Right renal pelvis (tissue), 4 donors: ENCODE results near the gene FBXL7. TPM values are rescaled to one million over a fixed set of nuclear protein-coding genes. Genes with fewer than 3 reads are reported as not detected.

Source experiments
- DNase-seq, 4 donors: peaks; one replicate each; pipeline ENCODE4 v3.0.0-alpha.2; 2013; ENCODE audit warnings: low read depth in 4 of 4, low spot score in 3 of 4, missing footprints in 1 of 4
- polyA plus RNA-seq, 4 donors: library from polyadenylated mRNA; unstranded; fragments of 120-200 nt; gene quantifications; one replicate each; pipeline ENCODE4 v1.2.1, GENCODE V29; 2013; ENCODE audit not compliant: insufficient read length in 4 of 4

Gene FBXL7
- polyA plus RNA-seq, 4 donors: 25.9 to 30.1 (median 28.2) TPM

DNA sequence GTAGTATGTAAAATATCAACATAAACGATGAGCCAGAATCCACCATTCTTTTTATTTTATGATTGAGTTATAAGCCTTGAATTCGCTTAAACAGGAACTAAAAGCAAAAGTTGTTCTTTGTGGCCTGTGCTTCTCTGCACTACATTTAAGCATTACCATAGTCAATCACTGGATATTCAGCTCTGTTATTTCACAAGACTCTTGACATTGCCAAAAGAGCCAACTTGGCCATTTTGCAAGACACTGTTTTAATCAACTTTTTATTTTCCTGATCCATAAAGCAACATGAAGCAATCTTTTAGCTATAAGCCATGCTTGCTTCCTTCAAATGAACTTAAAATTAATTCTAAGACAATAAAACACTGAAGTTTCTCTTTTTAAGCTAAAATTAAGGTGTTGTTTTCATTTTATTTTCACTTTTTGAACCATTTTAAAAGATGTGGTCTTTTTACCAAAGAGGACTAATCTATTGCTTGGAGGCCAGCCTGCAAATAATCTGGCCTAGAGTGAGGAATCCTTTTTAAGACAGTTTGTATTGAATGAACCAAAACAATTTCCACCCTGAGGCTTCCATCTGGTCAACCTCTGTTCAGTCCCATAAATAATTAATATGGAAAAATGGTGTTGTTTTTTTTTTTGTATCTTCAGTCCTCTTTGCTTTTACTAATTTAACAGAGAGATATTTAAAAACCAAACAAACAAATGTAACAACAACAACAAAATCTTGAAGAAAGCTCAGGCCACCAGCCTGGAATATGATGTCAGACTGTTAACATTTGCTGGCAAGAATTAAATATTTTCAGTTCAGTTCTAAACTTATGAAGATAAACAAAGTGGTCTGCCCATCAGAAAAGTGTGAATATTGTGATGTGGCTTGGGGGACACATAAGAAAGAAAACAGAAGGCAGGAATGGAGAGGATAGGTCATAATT lies 405.2 kb downstream of the FBXL7 start:
- no peak for DNase-seq

DNA sequence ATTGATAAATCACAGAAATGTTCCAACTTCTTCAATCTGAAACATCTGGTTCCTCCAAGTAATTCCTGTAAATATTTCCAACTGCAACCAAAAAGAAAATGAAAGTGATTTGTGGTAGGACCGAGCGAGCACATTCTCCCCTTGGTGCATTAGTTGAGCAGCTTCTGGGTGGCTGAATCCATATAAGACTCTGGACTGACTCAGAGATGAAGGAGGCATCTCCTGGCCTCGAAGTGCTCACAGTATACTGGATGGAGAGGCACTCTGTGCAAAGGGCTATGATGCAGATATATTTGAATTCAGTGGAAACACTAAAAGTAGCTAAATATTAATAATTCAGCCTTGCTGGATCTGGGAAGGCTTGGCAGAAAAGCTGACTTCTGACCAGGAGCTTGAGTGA lies 414.7 kb downstream of the FBXL7 start:
- no peak for DNase-seq

DNA sequence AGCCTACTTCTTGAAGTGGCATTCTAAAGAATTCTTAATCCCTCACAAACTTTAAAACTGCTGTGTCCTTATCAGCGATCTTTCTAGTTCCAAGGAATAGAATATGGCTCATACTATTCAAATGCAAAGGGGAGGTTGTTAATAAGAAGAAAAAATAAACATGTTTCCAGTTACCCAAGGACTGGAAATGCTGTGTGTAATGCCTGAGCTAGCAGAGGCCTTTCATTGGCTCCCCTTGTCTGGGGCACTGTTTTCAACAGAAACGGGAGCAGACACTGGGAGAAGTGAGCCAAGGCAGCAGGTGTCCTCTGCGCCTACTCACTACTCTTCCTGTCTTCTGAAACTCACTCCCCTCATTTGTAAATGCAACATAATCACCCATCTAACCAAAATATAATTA lies 426.6 kb downstream of the FBXL7 start:
- no peak for DNase-seq

DNA sequence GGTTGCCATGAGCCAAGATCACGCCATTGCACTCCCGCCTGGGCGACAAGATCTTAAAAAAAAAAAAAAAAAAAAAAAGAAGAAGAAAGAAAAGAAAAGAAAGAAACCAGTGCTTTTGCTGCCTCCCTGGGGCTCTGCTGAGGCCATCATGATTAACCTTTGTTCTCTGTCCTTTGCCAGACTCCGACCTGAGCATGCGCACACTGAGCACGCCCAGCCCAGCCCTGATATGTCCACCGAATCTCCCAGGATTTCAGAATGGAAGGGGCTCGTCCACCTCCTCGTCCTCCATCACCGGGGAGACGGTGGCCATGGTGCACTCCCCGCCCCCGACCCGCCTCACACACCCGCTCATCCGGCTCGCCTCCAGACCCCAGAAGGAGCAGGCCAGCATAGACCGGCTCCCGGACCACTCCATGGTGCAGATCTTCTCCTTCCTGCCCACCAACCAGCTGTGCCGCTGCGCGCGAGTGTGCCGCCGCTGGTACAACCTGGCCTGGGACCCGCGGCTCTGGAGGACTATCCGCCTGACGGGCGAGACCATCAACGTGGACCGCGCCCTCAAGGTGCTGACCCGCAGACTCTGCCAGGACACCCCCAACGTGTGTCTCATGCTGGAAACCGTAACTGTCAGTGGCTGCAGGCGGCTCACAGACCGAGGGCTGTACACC lies 427.9 kb downstream of the FBXL7 start:
- no peak for DNase-seq

DNA sequence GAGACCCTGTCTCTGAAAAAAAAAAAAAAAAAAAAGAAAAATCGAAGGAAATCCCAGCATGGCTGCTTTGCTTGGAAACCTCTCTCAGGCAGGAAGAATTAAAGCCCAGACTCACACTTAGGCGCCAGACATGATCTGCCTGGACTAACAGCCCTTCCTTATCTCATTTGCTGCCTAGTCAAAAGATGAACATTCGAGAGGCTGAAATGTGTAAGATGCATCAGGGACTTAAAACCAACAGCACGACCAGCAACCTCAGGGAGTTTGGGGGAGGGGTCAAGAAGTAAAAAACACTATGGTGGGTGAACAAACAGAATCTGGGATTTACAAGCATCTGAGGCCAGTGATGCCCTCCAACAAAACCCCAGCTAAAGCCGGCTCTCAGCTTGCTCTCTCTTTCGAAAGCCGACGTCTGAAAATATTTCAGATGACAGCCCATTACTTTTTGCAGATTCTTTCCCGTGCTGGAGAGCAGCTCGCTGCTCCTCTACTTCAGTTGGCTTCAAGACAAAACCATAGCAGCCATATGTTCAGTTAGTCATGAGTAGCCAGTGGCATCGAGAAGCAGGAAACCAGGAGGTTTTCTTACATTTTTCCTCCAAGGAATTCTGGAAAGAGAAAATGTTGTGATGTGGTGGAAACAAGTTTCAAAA lies 429.8 kb downstream of the FBXL7 start:
- no peak for DNase-seq

DNA sequence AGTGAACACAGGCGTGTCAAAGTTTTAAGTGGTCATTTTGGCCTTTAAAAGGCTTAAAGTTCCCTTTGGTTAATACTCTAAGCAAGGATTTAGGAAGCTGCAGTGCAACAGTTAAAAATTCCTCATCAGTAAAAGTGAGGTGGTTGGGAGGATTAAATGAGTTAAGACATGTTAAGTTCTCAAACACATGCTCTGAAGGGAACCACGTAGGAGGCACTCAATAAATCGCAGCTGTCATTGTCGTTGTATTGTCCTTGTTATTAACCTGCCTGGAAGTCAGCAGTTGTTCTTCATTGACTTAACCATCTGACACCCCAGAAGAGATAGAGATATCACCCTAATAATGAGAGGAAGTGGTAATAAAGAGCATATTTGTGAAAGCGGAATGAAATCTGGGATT lies 432.1 kb downstream of the FBXL7 start:
- DNase-seq: no peak

DNA sequence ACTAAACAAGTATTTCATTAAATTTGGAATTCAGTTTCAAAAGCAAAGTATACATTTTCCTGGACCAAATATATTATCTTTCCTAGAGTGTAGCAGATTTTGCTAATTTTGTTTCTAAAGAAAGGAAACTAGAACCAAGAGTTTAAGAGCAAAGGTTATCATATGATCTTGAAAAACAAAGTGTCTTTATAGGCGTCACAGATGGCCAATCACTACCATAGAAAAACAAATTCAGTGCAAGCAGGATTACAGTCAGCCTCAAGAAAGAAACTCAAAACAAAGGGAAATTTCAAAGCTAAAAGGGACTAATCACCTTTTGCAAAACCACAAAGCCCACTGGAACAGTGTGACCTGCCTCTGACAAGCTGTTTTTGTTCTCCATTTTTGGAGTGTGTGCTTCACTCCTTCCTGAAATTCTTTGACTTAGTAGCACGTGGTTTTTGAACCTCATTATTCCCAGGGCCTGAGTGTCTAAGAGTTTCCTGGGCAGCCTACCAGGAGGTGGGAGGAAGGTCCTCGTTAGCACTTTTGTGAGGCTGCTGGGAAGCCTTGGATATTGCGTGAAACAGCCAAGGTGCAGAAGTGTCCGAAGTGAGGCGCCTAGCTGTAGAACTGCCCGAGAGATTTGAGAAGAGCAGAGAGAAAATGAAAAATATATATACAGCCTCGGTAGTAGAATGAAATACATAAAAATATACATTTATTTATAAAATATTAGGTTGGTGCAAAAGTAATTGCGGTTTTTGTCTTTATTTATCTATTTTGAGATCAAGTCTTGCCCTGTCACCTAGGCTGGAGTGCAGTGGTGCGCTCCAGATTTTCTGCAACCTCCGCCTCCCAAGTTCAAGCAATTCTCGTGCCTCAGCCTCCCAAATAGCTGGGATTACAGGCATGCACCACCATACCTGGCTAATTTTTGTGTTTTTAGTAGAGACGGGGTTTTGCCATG lies 433.6 kb downstream of the FBXL7 start:
- no peak for DNase-seq

DNA sequence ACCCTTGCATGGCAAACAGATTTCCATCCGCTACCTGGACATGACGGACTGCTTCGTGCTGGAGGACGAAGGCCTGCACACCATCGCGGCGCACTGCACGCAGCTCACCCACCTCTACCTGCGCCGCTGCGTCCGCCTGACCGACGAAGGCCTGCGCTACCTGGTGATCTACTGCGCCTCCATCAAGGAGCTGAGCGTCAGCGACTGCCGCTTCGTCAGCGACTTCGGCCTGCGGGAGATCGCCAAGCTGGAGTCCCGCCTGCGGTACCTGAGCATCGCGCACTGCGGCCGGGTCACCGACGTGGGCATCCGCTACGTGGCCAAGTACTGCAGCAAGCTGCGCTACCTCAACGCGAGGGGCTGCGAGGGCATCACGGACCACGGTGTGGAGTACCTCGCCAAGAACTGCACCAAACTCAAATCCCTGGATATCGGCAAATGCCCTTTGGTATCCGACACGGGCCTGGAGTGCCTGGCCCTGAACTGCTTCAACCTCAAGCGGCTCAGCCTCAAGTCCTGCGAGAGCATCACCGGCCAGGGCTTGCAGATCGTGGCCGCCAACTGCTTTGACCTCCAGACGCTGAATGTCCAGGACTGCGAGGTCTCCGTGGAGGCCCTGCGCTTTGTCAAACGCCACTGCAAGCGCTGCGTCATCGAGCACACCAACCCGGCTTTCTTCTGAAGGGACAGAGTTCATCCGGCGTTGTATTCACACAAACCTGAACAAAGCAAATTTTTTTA lies 436.7 kb downstream of the FBXL7 start:
- DNase-seq: no peak

DNA sequence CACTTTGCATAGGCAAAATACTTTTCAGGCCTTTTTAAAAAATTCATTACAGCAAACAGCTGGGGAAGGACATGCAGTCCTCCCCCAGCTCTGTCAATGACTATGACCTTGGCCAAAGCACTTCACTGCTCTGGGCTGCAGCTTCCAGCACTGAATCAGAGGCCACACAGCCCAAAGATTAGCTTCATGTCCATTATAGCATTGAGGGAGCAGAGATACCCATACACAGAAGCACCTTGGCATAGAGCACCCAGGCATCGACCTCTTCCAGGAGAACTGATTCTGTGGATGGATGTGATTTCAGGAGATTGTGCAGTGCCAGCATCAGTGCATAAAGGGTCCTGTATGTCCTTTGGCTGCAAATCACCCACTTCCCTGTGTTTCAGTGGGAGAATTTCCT lies 437.7 kb downstream of the FBXL7 start:
- no peak for DNase-seq

DNA sequence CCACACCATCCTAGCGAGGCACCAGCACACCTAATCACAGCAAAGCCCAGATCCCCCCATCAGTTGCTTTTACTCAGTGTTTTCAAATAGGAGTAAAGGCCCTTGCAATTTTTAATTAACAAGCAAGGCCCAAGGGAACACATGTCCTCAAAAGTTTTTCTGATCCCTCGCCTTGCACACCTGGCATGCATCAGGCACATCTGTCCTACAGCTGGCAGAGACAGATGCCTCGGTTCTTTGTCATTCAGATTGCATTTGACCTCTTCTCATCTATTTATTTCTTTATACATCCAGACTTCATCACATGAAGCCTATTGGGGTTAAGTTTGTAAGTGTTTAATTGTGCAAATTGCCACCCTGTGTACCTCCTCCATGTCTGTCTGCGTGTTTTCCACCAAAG lies 438.2 kb downstream of the FBXL7 start:
- DNase-seq: no peak

DNA sequence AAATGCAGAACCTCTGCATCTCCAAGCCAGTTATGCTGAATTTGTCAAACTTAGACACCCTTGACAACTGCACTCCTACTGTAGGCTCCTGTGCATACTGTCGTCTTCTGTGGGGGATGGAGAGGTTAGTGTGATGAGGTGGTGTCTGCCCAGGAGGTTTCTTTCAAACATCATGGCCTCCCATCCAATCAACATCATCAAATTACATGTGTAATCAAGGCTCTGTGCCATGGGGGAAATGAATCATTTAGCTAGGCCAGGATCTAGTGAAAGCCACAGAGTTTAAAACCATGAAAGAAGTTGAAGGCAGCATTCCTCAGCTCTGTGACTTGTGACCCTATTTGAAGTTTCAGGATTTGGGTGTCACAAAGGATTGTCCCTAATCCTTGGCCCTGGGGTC lies 439.0 kb downstream of the FBXL7 start:
- DNase-seq: no peak

DNA sequence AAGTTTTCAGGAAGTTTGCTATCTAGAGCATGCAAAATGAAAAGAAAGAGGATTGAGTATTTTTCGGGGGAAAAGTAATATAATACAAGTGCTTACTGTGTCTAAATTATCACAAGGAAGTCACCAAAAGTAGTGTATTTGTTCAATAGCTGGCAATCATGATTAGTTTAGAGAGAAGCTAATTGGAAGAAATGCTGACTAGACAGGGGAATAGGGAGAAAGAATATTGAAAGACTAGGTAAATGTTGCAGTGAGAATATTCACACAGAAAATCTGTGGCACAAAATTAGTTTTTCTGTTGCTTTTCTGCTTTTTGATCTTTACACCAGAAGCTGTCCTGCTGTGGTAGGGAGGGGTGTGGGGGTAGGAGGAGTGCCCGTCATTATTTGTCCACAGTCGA lies 440.9 kb downstream of the FBXL7 start:
- no peak for DNase-seq

DNA sequence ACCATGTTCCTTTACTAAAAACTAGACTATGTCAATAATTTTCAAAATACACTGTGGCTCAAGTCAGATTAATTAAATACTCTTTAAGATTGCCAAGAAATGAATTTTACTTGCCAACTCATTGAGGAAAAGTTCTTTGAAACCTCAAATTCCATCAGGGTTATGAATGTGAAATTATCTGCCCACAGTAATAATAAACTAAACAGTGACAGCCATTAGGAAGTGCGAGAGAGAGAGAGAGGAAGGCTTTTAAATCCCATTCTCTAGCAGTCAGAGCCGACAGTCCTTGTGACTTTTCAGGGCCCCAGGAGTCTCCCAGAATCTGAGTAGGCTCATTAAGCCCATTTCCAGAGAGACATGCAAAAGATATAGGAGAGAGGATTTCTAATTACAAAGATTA lies 443.5 kb downstream of the FBXL7 start:
- DNase-seq: no peak

DNA sequence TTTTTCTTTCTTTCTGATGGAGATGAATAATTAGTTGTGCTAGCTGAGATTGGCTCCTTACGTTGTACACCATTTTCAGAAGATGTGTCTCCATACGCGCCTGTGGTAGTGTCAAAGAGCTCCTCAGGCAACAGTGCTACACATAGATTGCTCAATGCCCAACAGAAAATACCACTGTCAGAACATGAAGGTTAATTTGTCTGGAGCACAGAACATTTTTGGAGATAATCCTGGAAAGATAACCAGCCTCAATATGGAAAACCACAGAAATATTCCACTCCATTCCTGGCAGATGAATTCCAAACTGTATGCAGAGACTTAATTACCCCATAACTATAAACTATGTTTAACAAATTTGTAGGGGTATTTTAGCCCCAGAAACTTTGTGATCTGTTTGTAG lies 446.0 kb downstream of the FBXL7 start:
- DNase-seq: no peak

DNA sequence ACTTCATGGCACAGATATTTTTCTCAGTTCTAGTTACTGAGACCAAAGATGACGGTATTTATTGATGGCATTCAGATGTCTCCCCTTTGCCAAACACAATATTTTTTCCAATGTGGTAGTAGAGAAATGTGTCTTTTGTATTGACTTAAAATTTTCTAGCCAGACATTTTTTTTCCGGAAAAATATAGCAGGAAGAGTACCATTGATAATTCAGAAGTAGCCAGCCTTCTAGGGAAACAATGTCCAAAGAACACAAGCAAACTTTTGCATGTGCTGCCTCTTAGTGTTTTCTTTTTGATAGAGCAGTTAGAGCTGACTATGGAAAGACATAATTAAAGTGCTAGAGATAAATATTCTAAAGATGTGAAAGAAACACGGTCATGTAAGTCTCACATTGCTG lies 448.2 kb downstream of the FBXL7 start:
- no peak for DNase-seq

DNA sequence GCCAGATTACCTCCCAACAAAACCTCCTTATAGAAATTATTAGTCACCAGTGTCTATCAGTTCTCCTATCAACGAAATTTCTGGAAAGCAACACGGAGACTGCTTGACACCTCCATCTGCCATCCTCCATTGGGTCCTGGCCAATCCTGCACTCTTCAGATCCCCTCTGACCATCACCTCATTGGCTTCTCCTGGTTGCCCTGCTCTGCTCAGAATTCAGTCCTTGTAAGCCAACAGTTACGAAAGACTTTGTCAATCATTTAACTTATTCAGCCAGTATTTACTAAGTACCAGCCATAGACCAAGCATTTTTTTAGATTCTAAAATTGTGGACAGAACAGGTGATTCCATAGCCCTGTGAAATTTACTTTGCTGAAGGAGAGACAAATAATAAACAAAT lies 451.1 kb downstream of the FBXL7 start:
- no peak for DNase-seq

DNA sequence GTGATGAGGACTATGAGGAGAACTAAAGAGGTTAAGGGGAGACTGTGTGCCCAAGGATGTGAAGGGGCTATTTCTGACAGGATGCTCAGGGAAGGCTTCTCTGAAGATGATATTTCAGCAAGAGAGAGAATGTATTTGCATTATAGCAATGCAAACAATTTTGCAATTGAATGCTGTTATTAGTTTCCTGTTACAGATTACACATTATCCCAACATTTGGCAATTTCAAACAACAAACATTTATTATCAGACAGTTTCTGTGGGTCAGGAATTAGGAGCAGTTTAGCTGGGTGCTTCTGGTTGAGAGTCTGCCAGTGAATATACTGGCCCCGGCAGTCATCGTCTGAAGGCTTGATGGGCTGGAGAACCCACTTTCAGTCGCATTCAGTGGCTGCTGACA lies 451.6 kb downstream of the FBXL7 start:
- no peak for DNase-seq

DNA sequence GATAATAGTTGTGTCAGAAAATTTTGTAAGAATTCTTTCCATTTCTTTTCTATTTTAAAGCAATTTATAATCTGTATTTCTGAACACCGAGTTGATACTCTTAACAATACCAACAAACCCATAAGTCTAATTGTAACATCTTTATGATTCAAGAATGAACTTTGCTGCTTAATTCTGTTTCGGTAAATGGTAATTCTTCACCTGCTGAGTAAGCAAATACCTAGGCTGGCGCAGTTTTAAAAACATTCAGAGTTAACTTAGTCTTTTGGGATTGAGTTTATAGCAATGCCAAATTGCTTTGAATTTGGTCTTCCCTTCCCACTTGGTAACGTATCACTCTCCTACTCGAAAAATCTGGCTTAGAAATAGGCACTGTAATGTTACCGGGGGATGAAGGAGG lies 456.6 kb downstream of the FBXL7 start:
- DNase-seq: no peak

DNA sequence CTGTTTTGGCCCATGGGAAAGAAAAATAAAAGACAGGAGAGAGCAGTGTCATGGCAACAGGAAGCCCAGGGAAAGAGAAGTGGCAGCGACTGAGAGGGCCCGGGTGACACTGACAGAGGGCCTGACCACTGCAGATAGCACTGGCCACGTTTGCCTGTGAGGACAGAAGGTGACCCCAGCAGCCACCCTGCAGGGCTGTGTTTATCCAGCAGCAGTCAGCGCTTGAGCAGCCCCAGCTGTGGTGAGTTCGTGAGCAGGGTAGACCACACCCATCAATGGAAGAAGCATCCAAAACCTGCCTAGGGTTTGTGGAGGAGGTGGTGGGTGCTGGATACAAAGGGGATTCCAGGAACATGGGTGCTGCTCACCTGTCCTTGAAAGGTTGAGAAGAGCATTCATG lies 457.1 kb downstream of the FBXL7 start:
- no peak for DNase-seq
